GM19035 (cell line): ENCODE results near the gene SF3A1.

ENCODE experiments used
- ATAC-seq: cut with Tn5 transposase; IDR thresholded peaks from one replicate; pipeline ENCODE4 v1.9.1; 2021; ENCODE audit not compliant: unreplicated experiment

Gene SF3A1

GRCh38 chr22:30305906-30306626 lies 50.6 kb downstream of the SF3A1 start:
- no peak for ATAC-seq

- ATAC-seq = no peak
Observed at GRCh38 chr22:30305519-30305905, 51.2 kb downstream of the SF3A1 start.

GRCh38 chr22:30304495-30305244 lies 52.0 kb downstream of the SF3A1 start:
- no peak for ATAC-seq

GRCh38 chr22:30302810-30303138 lies 53.9 kb downstream of the SF3A1 start:
- ATAC-seq = no peak

- no peak for ATAC-seq
Observed at GRCh38 chr22:30301995-30302809, 54.5 kb downstream of the SF3A1 start.

GRCh38 chr22:30299322-30299721 lies 57.4 kb downstream of the SF3A1 start:
- ATAC-seq = no peak

GRCh38 chr22:30297991-30298701 lies 58.5 kb downstream of the SF3A1 start:
- ATAC-seq = no peak

- ATAC-seq = no peak
Observed at GRCh38 chr22:30297276-30297990, 59.3 kb downstream of the SF3A1 start.

GRCh38 chr22:30296833-30297232 lies 59.9 kb downstream of the SF3A1 start:
- ATAC-seq = no peak

- no peak for ATAC-seq
Observed at GRCh38 chr22:30296324-30296723, 60.4 kb downstream of the SF3A1 start.

- no peak for ATAC-seq
Observed at GRCh38 chr22:30295576-30295975, 61.1 kb downstream of the SF3A1 start.

GRCh38 chr22:30294830-30295229 lies 61.9 kb downstream of the SF3A1 start:
- ATAC-seq = no peak

GRCh38 chr22:30294066-30294465 lies 62.6 kb downstream of the SF3A1 start:
- ATAC-seq = no peak

GRCh38 chr22:30293026-30293425 lies 63.7 kb downstream of the SF3A1 start:
- no peak for ATAC-seq

- no peak for ATAC-seq
Observed at GRCh38 chr22:30292069-30292970, 64.4 kb downstream of the SF3A1 start.

- no peak for ATAC-seq
Observed at GRCh38 chr22:30291058-30291892, 65.4 kb downstream of the SF3A1 start.

- no peak for ATAC-seq
Observed at GRCh38 chr22:30290342-30291057, 66.2 kb downstream of the SF3A1 start.

- ATAC-seq = peak; percentile 10
Observed at GRCh38 chr22:30289980-30290313, 66.7 kb downstream of the SF3A1 start.
